HG02973 (cell line): ENCODE data around the gene ITGA7.

Experiments
- ATAC-seq: cut with Tn5 transposase; IDR thresholded peaks from one replicate; pipeline ENCODE4 v1.9.1; 2021; ENCODE audit warnings: moderate library complexity; ENCODE audit not compliant: unreplicated experiment

ITGA7 gene, protein sequence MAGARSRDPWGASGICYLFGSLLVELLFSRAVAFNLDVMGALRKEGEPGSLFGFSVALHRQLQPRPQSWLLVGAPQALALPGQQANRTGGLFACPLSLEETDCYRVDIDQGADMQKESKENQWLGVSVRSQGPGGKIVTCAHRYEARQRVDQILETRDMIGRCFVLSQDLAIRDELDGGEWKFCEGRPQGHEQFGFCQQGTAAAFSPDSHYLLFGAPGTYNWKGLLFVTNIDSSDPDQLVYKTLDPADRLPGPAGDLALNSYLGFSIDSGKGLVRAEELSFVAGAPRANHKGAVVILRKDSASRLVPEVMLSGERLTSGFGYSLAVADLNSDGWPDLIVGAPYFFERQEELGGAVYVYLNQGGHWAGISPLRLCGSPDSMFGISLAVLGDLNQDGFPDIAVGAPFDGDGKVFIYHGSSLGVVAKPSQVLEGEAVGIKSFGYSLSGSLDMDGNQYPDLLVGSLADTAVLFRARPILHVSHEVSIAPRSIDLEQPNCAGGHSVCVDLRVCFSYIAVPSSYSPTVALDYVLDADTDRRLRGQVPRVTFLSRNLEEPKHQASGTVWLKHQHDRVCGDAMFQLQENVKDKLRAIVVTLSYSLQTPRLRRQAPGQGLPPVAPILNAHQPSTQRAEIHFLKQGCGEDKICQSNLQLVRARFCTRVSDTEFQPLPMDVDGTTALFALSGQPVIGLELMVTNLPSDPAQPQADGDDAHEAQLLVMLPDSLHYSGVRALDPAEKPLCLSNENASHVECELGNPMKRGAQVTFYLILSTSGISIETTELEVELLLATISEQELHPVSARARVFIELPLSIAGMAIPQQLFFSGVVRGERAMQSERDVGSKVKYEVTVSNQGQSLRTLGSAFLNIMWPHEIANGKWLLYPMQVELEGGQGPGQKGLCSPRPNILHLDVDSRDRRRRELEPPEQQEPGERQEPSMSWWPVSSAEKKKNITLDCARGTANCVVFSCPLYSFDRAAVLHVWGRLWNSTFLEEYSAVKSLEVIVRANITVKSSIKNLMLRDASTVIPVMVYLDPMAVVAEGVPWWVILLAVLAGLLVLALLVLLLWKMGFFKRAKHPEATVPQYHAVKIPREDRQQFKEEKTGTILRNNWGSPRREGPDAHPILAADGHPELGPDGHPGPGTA

DNA sequence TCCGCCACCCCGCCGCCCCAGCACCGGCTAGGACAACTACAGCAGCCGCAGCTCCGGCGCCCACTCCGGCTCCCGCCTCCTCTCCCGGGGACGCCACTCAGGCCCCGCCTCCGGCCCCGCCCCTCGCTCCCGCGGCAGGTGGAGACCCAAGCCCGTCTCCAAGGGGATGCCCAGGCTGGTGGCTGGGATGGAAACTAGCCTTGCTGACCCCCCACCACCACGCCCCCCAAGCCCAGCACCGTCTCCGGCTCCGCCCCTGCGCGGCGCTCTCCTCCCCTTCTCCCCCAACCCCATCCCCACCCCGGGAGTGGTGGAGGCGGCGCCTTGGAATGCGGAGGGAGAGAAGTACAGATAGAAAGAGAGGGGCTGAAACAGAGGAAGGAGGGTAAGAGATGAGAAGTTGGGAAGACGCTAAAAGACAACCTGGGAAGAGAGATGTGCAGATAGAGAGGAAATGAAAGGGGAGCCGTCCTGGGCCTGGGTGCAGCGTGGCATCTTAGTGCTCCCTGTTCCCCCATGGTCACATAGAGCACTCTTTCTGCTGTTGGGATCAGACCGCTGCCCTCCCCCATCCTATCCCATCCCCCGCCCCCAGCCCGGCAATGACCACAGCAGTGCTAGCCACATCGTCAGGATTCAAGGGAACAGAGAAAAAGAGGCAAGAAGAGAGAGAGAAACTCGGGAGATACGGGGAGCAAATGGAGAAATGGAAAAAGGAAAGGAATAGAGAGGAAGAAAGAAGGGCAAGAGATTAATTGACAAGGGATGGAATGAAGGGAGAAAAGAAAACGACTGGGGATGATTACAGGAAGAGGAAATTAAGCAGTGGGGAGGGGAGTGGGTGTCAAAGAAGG lies at the start of gene ITGA7:
Gene ITGA7 (minus strand): TSS at position 64 of the 854 bp plus-strand sequence. CDS start 222 bp downstream, outside the sequence.
- no peak for ATAC-seq

DNA sequence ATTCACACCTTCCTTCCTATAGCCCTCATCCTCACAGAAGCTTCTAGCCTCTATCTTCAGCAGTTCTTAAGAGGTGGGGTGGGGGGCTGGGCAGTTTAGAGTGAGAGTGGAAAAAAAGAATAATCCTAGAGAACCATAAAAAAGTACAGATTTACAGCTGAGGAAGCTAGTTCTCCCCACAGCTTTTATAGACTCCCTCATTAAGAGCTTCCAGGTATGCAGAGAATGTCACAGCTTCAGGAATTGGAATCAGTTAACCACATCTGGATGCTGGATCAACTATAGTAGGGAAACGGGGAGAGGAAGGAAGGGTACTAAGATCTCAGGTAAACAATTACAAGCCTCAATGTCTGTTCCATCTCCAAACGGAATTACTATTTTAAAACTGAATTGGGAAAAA lies 47.5 kb upstream of the ITGA7 start:
- no peak for ATAC-seq

DNA sequence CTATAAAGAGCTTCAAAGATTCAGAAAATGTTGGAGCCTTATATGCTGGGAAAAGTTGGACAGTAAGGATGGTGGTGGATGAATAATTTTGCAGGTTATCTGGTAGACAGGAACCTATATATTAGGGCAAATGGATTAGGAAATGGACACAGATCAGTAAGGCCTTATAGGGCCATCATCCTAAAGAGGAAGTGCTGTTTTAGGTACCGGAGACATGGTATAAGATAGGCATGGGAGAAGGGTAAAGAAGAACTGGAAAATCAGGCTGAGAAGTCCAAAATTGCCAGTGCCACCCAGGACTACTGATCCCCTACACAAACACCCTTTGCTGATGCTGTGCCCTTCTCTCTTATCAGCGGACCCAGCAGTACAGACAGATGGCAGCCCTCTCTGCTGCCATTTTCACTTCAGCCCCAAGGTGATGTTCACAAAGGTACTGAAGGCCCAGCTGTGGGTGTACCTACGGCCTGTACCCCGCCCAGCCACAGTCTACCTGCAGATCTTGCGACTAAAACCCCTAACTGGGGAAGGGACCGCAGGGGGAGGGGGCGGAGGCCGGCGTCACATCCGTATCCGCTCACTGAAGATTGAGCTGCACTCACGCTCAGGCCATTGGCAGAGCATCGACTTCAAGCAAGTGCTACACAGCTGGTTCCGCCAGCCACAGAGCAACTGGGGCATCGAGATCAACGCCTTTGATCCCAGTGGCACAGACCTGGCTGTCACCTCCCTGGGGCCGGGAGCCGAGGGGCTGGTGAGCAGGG lies 40.7 kb upstream of the ITGA7 start:
- ATAC-seq = no peak

DNA sequence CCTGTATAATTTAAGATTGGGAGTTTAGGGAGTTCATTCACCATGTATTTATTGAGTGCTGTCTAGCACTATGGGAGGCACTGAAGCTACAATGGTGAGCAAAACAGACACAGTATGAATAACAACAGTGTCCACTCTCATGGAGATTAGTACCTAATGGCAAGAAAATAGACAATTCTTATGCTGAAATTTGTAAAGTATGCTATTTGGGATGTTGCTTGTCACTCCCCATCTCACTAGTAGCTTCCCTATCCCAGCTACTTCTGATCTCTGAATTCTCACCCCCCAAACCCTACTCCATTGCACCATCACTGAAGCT lies 39.2 kb upstream of the ITGA7 start:
- ATAC-seq = no peak

DNA sequence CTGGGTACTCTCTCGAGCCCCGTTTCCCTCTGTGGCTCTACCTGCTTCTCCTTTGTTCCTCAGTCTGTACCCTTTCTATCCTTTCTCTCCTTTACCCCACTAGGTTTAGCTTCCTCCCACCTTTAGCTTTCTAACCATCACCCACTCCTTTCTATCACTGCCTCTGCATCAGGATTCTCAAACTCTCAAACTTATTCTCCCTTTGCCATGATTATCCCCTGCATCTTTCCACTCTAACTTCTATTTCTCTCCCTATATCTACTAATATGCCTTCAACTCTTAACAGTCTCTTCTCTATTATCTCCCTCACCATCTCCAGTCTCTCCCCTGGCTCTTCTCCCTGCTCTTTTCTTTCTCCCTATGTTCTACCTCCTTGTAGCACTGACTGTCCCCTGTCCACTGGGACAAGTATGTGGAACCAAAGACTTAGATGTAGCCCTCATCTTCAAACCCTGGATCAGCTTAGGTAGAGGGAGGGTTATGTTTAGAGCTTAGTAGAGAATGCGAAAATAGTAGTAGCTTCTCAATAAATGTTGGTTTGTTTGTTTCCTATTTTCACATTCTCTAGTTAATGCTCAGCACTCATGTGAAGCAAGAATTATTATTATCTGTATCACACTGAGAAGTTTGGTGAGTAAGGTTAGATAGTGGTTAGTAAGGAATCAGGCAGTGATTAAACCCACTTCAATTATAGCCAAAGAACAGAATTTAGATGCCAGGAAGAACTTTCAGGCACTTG lies 38.6 kb upstream of the ITGA7 start:
- ATAC-seq = no peak

DNA sequence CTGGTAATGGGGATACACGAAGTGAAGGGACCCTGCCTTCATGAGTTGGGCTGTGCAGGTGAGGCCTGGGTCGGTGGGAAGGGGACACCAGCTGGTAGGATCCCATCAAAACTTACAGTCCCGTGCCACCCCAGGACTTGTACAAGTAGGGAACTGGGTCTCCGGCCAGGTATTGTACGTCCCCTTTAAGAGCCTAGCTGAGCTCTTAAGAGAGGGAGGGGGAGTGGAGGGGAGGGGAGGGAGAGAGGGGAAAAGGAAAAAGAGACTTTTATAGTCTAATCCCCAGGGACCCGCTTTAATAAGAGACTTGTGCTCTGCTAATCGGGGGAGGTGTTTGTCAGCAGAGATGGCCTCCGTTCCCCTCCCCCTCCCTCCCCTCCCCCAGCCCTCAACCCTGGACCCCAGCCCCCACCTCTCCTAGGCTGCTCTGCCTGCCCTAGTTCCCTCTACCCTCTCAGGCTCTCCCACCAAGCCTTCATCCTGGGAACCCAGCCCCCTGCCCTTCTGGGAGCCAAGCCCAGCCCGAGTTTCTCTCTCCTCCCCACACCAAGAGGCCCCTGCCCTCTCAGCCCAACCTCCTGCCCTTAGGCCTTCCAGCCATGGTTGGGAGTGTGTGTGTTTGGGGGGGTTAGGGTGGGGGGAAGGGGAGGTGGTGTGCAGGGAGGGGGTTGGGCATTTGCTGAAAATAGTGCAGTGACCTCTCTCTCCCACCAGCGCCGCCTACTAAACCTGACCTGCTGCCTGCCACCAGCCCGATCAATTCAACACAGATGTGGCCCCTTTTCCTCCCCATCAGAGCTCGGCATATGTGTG lies 37.9 kb upstream of the ITGA7 start:
- ATAC-seq = no peak

DNA sequence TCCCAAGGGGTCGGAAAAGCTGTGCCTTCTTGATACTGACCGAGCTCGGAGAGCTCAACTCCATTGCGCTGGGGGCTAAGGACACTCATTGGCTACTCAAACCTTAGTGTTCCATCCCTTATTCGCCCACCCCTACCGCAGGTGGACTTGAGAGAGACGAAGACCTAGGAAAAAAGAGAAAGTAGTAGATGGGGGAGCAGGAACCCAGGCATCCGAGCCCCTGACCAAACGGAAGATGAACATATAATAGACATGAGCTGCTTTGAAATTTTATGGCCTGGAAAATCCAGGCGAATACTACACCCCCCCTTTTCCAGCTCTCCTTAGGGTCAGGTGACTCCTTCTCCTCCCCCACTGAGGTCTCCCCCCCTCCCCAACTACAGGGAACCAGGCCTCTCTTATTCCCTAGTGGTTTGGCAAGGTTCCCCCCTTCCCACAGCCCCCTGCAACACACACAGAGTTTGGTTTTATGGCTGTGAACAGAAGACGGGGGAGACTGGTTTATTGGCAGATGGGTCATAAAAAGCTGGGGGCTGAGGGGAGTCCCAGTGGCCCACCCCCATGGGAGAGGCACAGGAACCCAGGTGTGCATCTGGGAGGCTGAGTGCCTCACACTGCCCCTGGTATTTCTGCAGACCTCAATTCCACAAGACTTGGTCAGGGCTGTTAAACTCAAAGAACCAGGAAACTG lies 36.8 kb upstream of the ITGA7 start:
- no peak for ATAC-seq

DNA sequence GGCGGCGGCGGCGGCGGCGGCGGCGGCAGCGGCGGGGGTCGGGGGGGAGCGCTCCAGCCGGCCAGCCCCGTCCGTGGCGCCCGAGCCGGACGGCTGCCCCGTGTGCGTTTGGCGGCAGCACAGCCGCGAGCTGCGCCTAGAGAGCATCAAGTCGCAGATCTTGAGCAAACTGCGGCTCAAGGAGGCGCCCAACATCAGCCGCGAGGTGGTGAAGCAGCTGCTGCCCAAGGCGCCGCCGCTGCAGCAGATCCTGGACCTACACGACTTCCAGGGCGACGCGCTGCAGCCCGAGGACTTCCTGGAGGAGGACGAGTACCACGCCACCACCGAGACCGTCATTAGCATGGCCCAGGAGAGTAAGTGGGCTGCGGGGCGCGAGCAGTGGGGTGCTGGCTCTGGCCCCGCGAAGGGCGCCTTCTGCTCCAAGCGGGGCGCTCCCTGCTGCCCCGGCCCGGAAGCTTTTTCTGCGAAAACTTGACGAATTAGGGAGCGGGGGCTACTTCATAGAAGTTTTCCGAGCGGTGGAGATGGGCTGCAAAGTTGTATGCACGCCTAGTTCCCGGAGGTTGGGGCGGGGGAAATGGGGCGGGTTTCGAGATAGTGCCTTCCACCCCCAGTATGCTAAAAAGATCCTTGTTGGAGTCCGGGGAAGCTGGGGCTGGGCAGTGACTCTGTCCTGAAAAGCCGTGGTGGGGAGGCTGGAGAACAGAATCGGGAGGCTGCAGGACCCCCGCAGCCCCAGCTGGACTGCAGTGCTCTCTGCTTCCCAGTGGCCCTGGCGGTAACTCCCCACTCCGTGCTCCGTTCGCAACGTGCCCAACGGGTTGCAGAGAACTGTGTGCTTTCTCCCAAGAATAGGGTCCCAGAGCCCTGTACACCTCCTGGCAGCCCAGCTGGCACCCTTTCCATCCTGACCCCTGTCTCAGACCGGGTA lies 36.0 kb upstream of the ITGA7 start:
- peak; percentile 27 for ATAC-seq

DNA sequence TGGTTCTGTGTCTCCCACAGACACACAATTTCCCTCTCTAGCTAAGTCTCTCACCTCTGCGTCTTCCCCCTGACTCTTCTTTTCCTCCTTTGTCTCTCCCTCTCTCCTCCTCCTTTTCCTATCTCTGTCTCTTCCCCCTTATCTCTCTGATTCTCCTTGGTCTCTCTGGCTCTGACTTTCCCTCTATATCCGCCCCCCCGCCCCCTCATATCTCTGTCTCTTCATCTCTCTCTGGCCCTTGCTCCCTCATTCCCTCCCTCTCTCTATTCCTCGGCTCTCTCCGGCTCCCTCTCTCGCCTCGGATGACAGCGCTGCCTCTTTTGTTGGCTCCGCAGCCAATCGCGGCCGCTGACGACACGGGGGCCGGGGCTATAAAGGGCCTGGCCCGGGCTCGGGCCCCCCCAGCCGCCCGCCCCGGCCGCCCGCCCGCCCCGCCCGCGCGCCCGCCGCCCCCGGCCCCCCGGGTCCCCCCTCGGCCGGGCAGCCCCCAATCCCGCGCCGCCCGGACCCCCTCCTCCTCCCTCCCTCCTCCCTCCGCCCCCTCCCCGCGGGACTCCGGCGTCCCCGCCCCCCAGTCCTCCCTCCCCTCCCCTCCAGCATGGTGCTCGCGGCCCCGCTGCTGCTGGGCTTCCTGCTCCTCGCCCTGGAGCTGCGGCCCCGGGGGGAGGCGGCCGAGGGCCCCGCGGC lies 35.2 kb upstream of the ITGA7 start, which contains the start of gene GDF11:
Gene GDF11 (plus strand): TSS at position 404 of the 687 bp plus-strand sequence. CDS start 195 bp downstream, at position 599.
- peak; percentile 27 for ATAC-seq

DNA sequence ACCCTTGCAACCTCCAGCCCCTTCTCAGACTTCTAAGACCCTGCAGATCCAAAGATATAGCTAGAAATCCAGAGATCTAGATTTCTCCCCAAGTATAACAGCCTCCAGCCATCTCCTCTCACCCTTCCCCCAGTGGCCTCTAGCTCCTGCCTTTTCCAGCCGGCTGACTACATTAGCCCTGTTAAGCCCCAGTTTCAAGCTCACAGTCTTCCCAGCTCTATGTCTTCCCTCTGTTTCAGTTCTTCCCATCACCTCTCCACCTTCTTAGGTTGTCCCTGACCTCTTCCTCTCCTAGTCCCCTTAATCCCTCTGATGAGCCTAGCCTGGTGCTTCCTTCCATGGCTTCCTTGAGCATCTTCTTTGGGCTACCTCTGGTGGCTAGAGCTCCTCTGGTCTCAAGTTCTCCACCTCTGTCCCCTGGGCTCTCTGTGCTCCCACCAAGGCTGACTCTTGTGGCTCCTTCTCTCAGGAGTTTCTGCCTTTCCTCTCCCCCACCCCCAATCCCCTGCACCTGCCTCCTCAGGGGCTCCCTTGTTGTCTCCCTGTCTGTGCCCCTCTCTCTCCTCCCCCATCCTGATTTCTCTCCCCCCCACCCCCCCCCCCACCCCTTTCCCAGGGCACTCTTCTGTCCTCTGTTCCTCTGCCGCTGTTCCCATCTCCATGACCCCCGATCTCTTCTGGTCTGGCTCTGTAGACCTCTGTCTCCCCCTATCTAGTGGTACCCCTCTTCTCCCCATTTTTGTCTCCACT lies 34.4 kb upstream of the ITGA7 start:
- no peak for ATAC-seq

DNA sequence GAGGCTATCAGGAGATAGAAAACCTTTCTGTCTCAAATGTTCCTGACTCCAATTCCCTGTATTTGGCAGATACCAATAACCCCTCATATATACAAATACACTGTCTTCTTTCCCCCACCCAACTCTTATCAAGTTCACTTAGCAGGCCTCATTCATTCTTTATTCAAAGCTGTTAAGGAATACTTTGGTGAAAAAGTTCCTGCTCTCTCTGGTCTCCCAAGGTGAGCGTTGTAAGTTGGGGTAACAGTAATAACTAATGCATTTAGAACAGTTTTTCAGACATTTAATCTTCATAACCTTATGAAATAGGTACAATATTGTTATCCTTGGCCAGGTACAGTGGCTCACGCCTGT lies 31.3 kb upstream of the ITGA7 start:
- no peak for ATAC-seq

DNA sequence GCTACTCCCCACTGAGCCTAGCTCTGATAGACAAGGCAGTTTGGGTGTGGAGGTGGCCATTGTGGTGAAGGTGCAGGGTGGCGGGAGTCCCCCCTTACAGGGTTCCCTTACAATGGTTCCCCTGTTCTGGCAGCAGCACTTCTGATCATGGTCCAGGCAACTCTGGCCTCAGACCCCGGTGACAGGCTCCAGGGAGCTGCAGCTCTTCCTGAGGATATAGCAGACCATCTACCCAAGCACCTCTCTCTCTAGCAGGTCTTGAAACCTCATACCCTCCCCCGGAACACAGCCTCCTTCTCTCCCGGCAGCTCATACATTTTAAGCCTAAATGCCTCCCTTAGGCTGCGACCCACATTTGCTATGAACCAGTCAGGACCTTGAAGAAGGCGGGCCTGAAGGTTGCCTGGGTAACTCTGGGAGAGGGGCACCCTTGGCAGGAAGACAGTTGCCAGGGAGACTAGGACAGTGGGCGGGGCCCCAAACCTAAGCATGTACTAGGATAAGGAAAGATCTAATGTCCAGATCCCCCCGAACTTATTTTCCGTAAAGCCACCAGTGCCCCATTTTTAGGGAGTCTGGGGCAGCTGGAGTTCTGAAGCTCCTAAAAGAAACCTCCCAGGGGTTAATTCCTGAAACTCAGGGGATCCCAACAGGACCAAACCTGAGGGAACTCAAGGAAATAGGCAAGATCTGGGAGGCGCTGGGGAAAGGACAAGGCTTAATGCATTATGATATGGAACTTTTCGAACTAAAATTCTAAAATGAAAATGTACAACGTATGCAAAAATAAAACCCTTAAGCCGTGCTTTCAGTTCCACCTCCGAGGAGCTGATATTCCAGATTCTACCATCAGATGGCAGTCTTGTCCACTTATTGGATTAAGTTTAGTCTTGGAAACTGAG lies 30.7 kb upstream of the ITGA7 start:
- ATAC-seq = peak; percentile 68

DNA sequence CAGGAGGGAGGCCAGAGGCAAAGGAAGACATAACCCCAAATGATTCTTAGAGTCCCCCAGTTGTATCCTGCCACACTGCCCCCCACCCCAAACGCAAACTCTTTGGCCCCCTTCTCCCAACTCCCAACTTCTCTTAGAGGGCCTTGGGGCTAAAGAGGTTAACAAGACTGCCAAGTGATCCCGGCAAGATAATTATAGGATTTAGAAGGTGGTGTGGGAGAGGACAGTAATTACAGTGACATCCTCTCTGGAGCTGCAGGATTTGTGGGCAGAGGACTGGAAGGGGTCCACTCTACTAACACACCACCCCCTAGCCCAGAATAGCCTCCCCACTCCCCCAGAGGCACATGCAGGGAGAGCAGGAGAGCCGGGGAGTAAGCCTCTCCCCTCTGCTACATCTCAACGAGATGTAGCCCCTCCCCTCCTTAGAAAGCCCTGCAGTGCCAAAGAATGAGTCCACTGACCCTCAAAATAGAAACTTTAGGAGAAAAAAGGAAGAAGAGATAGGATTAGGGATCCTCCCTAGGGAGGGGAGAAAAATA lies 29.9 kb upstream of the ITGA7 start:
- ATAC-seq = no peak
